Measurements from ENCODE around the gene OXGR1.

DNA sequence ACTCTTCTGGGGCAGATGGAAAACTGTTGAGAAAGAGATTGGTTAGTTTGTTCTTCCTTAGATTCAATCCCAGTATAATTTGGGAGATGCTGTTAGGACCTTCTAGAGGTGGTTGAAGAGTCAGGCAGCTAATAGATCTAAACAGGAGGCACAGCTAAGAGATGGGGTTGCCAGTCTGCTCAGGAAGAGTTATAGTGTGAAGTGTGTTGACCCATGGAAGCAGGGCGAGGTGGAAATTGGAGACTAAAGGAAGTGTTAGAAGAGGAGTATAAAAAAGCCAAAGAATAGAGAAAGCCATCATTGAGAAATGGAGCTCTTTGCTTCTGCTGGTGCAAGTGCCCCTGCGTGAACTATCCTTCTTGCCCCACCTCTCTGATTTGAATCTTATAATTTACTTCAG is 3.8 kb upstream of the OXGR1 start:
- TF ChIP-seq GATA3 (IDR thresholded peaks at IDR 0.05; ENCODE audit: low read depth, low read length) = no peak
- TF ChIP-seq GATA2 (IDR thresholded peaks at IDR 0.05; ENCODE audit: low read depth, low read length) = no peak

Data from SH-SY5Y (cell line).